ELR (cell line): Measurements from ENCODE around the gene GIMAP5.
"Not testable (repeated sequence)": the region's sequence is repeated elsewhere in the genome, so short reads cannot be mapped to it uniquely, and the experiment has no call there.

Experiments used
- DNase-seq: peaks from one replicate; pipeline ENCODE4 v3.0.0-alpha.2; 2015; ENCODE audit warnings: low read depth

Gene GIMAP5

DNA sequence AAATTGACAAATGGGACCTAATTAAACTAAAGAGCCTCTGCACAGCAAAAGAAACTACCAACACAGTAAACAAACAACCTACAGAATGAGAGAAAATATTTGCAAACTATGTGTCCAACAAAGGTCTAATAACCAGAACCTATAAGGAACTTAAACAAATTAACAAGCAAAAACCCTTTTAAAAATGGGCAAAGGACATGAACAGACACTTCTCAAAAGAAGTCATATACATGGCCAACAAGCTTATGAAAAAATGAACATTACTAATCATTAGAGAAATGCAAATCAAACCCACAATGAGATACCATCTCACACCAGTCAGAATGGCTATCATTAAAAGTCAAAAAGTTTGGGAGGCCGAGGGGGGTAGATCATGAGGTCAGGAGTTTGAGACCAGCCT, 36.9 kb downstream of the GIMAP5 start:
- DNase-seq: not testable (repeated sequence)

DNA sequence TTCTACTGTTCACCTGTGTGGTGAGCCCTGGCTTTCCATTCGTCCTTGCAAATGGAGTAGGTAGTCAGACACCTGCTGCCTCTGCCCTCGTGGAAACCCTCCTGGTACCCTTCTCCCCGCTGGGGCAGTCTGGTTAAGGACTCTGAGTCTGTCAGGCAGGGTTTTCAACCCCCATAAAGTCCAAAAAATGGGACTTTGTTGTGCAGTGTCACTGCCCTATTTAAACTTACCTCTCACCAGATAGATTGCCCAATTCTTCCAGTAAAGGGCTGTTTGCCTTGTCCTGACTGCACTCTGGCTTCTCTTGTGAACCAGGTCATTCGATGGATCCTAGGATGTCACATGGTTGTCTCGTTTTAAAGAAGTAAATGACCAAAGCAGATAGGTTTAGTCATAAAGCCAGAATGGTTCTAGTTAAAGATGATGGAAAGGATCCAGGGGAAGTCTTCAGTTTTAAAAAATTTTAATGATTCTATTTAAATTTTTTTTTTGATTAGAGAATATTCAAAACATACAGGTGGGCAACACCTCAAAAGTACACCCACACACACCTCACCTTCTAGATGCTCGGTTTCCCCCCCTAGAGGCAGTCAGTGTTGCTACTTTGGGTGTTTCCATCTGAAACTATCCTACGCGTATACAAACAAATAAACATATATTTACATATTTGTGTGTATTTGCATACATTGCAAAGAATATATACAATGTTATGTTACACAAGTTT, 41.0 kb downstream of the GIMAP5 start:
- no peak for DNase-seq

DNA sequence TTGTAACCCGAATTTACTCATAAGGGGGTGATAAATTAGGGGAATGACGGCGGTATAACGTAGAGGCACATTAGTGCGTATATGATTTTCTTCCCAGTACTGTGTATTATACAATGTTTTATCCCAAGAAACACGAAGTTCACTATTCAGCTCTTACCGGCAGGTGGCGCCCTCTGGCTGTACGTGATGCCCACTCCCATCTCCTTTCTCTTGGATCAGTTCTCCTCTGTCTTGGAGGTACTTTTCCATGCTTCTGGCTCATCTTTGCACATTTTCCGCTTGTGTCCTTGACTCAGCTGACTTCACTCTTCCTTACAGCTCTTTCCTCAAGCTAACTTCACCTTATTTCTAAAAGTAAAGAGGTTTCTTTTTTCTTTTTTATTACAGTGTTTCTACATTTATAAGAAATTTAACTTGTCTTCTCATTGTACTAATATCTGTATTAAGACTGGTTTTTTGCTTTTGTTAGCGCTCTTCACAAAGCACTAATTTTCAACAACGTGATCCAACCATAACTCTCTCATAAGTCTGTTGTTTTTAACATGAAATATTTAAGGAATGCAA, 41.6 kb downstream of the GIMAP5 start:
- peak; percentile 67 for DNase-seq

DNA sequence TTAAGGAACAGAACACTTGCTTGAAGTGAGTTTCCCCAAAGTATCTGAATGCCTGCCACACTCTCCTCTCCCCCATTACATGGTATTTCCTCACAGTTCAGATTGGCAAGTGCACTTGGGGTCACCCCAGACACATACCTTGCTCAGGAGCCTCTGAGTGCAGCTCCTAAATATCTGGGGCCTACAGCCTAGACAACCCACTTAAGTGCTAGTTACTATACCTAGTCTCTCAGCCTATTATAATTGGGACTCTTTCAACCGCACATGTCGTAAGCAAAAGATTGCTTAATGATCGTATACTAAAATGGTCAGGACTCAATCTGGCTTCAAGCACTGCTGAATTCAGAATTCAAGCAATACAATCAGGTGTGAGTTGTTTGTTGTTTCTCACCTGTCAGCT, 43.1 kb downstream of the GIMAP5 start:
- DNase-seq: no peak

DNA sequence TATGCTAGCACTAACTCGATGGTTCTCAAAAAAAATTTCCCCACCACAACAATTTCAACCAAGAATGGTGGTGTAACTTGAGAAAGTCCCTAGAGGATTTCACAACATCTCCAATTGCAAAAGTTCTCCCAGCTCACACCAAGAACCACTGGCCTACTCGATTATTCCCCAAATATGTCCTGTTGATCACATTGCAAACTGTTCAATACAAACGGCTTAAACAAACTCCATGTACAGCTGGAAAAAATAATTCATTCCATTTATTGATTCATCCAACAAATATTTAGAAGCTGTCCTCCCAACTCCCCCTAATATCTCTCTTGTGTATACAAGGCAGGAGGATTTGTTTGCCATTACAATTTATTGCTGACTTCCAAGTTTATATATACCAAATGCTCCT, 43.9 kb downstream of the GIMAP5 start:
- no peak for DNase-seq

DNA sequence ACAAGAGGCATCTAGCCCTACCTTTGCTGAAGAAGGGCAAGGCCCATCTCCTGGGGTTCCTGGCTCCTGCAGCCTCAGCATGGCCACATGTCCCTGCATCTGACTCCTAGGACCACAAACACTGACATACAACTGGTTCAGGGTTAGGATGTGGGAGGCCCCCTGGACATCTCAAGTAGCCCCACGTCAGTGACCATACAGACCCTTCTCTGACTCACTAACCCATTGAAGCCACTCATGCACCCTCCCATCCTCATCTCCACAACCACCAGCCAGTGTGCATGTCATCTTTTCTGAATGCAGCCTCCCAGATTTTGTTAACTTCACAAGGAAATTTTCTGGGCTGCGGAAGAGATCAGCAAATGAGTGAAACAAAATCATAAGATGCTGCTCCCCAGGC, 44.7 kb downstream of the GIMAP5 start:
- DNase-seq: no peak

DNA sequence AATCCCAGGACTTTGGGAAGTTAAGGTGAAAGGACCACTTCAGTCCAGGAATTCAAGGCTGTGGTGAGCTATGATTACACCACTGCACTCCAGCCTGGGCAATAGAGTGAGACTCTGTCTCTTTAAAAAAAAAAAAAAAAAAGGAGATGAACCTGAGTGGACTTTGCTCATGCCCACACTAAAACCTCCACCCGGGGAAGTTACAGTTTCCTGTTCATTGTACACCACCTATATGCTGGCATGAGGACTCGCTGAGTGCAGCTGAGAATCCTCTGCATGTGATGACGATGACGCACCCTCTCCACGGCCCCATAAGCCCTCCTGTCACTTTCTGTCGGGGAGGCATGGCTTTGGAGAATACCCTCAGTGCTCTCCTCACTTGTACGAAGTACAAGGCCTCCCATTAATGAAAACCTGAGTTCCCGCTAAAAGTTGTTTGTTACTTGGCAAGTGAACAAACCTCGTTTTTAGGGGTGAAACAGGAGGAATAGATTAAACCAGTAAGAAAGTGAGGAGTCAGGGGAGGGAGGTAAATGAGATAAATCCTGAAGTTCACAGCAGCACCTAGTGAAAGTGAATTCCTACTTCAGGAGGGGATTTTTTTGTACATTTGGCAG, 47.0 kb downstream of the GIMAP5 start:
- DNase-seq: no peak

DNA sequence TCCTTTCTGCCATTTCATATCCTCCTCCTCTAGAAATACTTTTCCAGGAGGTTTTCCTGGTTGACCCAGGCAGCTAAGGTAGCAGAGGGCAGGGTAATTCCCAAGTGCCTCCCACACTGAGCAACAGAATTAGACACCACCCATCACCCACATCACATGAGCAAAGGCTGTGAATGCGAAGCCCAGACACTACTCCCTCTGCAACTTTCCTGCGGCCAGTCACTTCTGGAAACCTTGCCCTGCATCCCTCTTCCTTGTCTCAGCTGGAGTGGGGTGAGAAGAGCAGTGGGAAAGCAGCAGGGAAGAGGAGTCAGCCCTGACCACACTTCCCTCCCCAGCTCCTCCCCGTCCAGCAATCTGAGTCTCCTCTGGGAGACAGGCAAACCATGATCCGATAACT, 47.7 kb downstream of the GIMAP5 start:
- DNase-seq: no peak

DNA sequence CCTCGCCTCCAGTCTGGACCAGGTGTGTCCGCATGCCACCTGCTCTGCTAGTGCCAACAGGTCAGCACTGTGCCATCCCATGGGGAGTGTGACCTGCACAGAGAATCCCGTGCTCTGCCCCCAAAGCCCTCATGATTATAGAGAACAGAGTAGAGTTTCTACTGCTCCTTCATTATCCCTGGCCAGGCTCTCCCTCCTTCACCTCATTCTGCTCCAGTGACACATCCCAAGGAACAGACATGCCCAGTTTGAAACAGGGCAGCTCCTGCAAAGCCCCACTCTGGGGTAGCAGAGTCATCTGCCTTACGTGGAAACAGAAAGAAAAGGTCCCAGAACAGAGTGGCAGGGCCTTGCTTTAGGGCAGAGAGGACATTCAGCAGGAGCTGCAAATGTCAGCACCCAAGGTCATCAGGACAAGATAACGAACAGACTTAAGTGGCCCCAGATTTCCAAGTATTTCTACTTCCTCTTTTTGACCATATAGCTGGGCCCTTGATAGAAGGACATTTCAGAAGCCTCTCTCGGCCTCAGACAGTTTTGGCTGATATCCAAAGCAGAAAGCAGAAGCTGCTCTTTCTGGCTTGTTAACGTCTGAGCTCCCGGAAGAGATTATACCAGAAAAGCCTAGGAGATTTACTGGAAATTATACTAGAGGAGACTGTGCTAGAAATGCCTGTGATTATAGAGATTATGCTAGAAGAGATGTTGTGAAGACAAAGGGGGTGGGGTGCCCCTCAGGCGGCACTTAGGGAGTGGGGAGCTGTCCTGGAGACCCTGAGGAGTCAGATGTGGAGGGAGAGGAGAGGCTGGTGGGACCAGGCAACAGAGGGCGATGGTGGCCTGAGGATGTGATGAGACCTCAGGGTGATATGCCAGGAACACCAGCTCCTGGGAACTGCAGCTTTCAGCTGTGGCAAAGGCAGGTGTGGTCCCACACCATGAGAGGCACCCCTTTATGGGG, 50.4 kb downstream of the GIMAP5 start:
- DNase-seq: no peak

DNA sequence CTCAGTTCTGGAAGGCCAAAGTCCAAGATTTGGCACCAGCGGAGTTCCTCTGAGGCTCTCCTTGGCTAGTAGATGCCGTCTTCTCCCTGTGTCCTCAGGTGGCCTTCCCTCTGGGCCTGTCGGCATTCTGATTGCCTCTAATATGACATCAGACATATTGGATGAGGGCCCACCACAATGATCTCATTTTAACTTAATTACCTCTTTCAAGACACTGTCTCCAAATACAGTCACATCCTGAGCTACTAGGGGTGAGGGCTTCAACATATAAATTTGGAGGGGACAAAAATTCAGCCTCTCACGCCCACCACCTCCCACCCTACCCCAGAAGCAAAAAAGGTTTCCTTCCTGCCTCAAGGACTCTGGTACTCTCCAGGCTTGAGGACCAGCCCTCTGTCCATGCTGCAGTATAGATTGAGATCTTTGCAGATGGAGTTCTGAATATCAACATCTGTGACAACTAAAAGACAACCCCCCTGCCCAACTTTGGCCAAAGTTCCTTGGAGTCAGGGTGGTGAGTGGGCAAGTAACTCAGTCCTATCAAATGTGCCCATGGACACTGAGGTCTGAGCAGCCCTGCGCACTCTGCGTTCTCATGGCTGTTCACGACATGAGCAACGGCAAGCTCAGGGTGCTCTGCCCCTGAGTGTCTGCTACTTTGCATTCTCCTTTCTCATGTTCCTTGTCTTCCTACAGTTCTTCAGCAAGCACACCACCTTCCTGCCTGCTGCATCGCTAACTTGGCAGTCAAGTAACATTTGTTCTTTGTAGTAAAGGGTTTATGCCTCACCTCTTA, 51.5 kb downstream of the GIMAP5 start:
- DNase-seq: no peak

DNA sequence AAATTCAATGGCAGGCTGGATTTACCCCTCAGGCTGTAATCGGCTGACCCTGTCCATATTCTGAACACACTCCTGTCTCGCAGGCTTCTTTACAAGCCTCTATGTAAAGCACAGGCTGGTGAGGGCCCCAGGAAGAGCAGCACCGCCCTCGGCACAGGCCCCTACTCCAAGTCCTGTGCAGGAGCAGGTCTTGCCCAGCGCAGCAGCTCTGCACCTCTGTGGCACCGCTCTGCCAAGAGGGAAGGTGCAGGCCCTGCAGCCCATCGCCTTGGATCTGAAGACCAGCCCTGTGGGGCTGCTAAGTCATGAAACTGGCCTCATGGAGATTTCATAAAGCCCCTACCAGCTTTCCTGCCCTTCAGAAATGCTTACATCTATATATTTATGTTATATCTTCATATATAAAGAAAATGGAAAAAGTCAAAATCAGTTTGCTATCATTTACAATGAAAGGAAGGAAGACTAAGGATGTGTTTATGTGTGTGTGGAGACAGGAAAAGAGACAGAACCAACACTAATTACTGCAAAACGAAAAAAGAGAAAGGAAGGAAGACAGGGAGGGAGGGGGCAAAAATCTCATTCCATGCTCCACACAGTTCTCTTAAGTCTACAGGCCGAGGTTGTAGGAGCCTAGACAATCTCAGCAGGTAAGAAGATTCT, 53.3 kb downstream of the GIMAP5 start:
- DNase-seq: no peak

DNA sequence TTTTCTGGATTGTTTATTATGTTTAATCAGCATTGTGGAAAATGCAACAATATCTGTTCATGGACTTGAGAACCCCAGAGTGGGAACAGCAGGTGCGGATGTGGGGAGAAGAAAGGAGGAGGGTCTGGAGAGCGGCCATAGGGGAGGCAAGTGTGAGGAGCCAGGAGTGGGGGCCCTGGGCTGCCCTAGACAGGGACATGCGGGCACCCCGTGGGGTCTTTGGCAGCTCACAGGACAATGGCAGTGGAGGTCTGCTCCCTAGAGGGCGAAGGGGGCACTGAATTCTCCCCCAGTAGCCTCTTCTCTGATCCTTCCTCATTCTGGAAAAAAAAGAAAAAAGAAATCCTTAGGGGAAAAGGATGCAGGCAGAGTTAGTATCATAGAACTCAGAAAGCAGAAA, 54.1 kb downstream of the GIMAP5 start:
- no peak for DNase-seq

DNA sequence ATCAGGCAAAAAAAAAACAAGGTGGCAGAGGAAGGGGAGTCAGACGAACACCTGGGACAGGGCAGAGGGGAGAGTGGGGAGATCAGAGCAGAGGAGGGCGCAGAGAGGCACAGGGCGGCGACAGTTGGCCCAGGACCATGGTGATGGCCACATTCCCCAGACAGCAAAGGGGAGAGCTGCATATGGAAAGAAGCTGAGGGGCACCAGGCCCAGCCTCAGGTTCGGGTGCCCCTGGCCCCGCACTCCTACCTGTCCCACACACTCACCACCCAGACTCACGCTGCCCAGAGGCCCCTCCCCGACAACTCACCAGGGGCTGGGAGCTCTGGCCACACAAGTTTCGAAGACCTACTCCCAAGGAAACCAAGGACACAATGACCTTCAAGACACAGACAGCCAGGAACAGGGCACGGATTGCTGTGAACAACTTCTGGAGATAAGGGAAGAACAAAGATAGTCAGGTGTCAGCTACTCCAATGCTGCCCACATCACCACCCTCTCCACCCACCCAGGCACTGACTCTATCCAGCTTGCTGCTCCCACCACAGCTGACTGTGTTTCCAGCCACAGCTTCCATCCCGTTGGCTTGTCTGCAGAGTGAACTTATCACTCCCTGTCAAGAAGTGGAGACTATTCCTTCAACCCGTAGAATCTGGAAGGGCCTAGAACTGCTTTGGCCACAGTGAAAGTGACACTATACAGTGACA, 54.7 kb downstream of the GIMAP5 start:
- no peak for DNase-seq
